ENCODE results near the gene NID2. TPM values are rescaled to one million over a fixed set of nuclear protein-coding genes. Genes with fewer than 3 reads are reported as not detected.
A peak's percentile ranks its signal among the peaks of the same experiment; 100 is the strongest.

NID2 gene
- total and polyA plus RNA-seq, 4 donors: 3.4 to 116 (median 7.8) TPM

GRCh38 chr14:51962711-51963110 lies 106.1 kb downstream of the NID2 start:
- peaks cover 0 to 14% (median 1%) of the 10 kb centered on the region in 4 donors for H3K36me3 ChIP-seq (ENCODE audit: control insufficient read depth in 4 of 4, insufficient read depth in 4 of 4, low read length in 4 of 4)
- no peak overlapping the region for H3K4me3 ChIP-seq
- TF ChIP-seq CTCF (IDR thresholded peaks at IDR 0.05; ENCODE audit: control extremely low read depth, extremely low read depth): no peak

GRCh38 chr14:51960866-51961265 lies 108.0 kb downstream of the NID2 start:
- TF ChIP-seq CTCF (IDR thresholded peaks at IDR 0.05; ENCODE audit: control extremely low read depth, extremely low read depth): no peak
- peaks cover 1 to 13% (median 8%) of the 10 kb centered on the region in 4 donors for H3K9me3 ChIP-seq (ENCODE audit: control insufficient read depth in 4 of 4, insufficient read depth in 3 of 4, low read length in 3 of 4)
- peaks cover 0 to 24% (median 2%) of the 10 kb centered on the region in 5 donors for H3K4me1 ChIP-seq (ENCODE audit: control insufficient read depth in 5 of 5, insufficient read depth in 5 of 5, low read length in 5 of 5)
- no peaks in the 10 kb centered on the region for H3K27me3 ChIP-seq (ENCODE audit: control insufficient read depth in 3 of 3, insufficient read depth in 3 of 3, low read length in 2 of 3)
- peaks cover 0 to 21% (median 2%) of the 10 kb centered on the region in 4 donors for H3K36me3 ChIP-seq (ENCODE audit: control insufficient read depth in 4 of 4, insufficient read depth in 4 of 4, low read length in 4 of 4)
- H3K27ac ChIP-seq (ENCODE audit: low read depth in 1 of 2, low read length in 1 of 2): no peak overlapping the region
- no peak for ATAC-seq (ENCODE audit: insufficient read depth, low FRiP score)
- H3K9ac ChIP-seq (ENCODE audit: insufficient read depth in 1 of 2, low read length in 2 of 2): no peak overlapping the region
- no peak overlapping the region for H3K4me3 ChIP-seq
- DNase-seq: no peak

More at GRCh38 chr14:51962711-51963110, 106.1 kb downstream of the NID2 start:
- DNase-seq (peak in 1 of 3 donors; percentile 54), ATAC-seq (ENCODE audit: insufficient read depth, low FRiP score) (no peak)
- no peak overlapping the region for H3K27ac ChIP-seq (ENCODE audit: low read depth in 1 of 2, low read length in 1 of 2)
- H3K9ac ChIP-seq (ENCODE audit: insufficient read depth in 1 of 2, low read length in 2 of 2): peak overlapping the region in 1 of 2 donors; percentile 66
- 24 to 35% methylated on average over 3 of the region's 3 CpGs for WGBS, 2 donors
- H3K9me3 ChIP-seq (ENCODE audit: control insufficient read depth in 4 of 4, insufficient read depth in 3 of 4, low read length in 3 of 4): peaks cover 1 to 13% (median 8%) of the 10 kb centered on the region in 4 donors
- H3K4me1 ChIP-seq (ENCODE audit: control insufficient read depth in 5 of 5, insufficient read depth in 5 of 5, low read length in 5 of 5): peaks cover 0 to 24% (median 2%) of the 10 kb centered on the region in 5 donors
- H3K27me3 ChIP-seq (ENCODE audit: control insufficient read depth in 3 of 3, insufficient read depth in 3 of 3, low read length in 2 of 3): no peaks in the 10 kb centered on the region

GRCh38 chr14:51959928-51960327 lies 108.9 kb downstream of the NID2 start:
- TF ChIP-seq CTCF (IDR thresholded peaks at IDR 0.05; ENCODE audit: control extremely low read depth, extremely low read depth): no peak
- Histone ChIP-seq H3K9me3 (ENCODE audit: control insufficient read depth in 4 of 4, insufficient read depth in 3 of 4, low read length in 3 of 4) (peaks cover 1 to 13% (median 8%) of the 10 kb centered on the region in 4 donors), H3K36me3 (ENCODE audit: control insufficient read depth in 4 of 4, insufficient read depth in 4 of 4, low read length in 4 of 4) (peaks cover 0 to 29% (median 2%) of the 10 kb centered on the region in 4 donors), H3K4me3 (no peak overlapping the region), H3K9ac (ENCODE audit: insufficient read depth in 1 of 2, low read length in 2 of 2) (no peak overlapping the region), H3K27me3 (ENCODE audit: control insufficient read depth in 3 of 3, insufficient read depth in 3 of 3, low read length in 2 of 3) (no peaks in the 10 kb centered on the region), H3K4me1 (ENCODE audit: control insufficient read depth in 5 of 5, insufficient read depth in 5 of 5, low read length in 5 of 5) (peaks cover 0 to 24% (median 2%) of the 10 kb centered on the region in 5 donors), H3K27ac (ENCODE audit: low read depth in 1 of 2, low read length in 1 of 2) (no peak overlapping the region)
- no peak for DNase-seq
- 93 to 98% methylated on average over 1 of the region's 1 CpG for WGBS, 2 donors
- ATAC-seq (ENCODE audit: insufficient read depth, low FRiP score): no peak

- H3K9me3 ChIP-seq (ENCODE audit: control insufficient read depth in 4 of 4, insufficient read depth in 3 of 4, low read length in 3 of 4): peaks cover 1 to 13% (median 8%) of the 10 kb centered on the region in 4 donors
- peaks cover 0 to 13% (median 2%) of the 10 kb centered on the region in 5 donors for H3K4me1 ChIP-seq (ENCODE audit: control insufficient read depth in 5 of 5, insufficient read depth in 5 of 5, low read length in 5 of 5)
- 66 to 80% methylated on average over 2 of the region's 2 CpGs for WGBS, 2 donors
- no peaks in the 10 kb centered on the region for H3K27me3 ChIP-seq (ENCODE audit: control insufficient read depth in 3 of 3, insufficient read depth in 3 of 3, low read length in 2 of 3)
- H3K36me3 ChIP-seq (ENCODE audit: control insufficient read depth in 4 of 4, insufficient read depth in 4 of 4, low read length in 4 of 4): peaks cover 0 to 29% (median 5%) of the 10 kb centered on the region in 4 donors
- DNase-seq (peak in 1 of 3 donors; percentile 33), ATAC-seq (ENCODE audit: insufficient read depth, low FRiP score) (no peak)
- no peak for TF ChIP-seq CTCF (IDR thresholded peaks at IDR 0.05; ENCODE audit: control extremely low read depth, extremely low read depth)
- no peak overlapping the region for H3K4me3 ChIP-seq
- H3K9ac ChIP-seq (ENCODE audit: insufficient read depth in 1 of 2, low read length in 2 of 2): no peak overlapping the region
- no peak overlapping the region for H3K27ac ChIP-seq (ENCODE audit: low read depth in 1 of 2, low read length in 1 of 2)
Observed at GRCh38 chr14:51957950-51958349, 110.9 kb downstream of the NID2 start.
